BJ (cell line): ENCODE results near the gene UBQLN2. TPM values are rescaled to one million over a fixed set of nuclear protein-coding genes. Genes with fewer than 3 reads are reported as not detected.
"Not testable (repeated sequence)": the region's sequence is repeated elsewhere in the genome, so short reads cannot be mapped to it uniquely, and the experiment has no call there.

Experiments used
- CTCF ChIA-PET: fragments of 350-600 bp; formaldehyde crosslinking; extraction: SDS; loops from one replicate; lab custom pipeline; 2021; ENCODE audit warnings: antibody characterized with exemption, inconsistent platforms; lab: Yijun Ruan, JAX
- POLR2A ChIA-PET: fragments of 300-600 bp; sonication (Branson Sonifier 250); formaldehyde crosslinking; extraction: SDS; loops from one replicate; lab custom pipeline; 2021; ENCODE audit warnings: antibody characterized with exemption; lab: Charles Lee
- DNase-seq: peaks from one replicate; pipeline ENCODE4 v3.0.0-alpha.2; 2011; ENCODE audit warnings: low read depth
- H3K27me3 ChIP-seq: 2 replicates; pipeline ENCODE4 v1.6.0; 2011; ENCODE audit warnings: low read length; ENCODE audit not compliant: control insufficient read depth, insufficient read depth
- H3K36me3 ChIP-seq: 2 replicates; pipeline ENCODE4 v1.5.1; 2011; ENCODE audit warnings: low read length; ENCODE audit not compliant: control insufficient read depth, insufficient read depth
- H3K4me3 ChIP-seq: 2 replicates; pipeline ENCODE4 v1.5.1; 2011; ENCODE audit warnings: low read depth, mild to moderate bottlenecking, control low read depth, low read length
- CTCF ChIP-seq: IDR thresholded peaks from 2 replicates; pipeline ENCODE4 v1.5.1; 2011; ENCODE audit warnings: low read depth, mild to moderate bottlenecking, control low read depth, inconsistent platforms, low read length, moderate library complexity; ENCODE audit not compliant: insufficient read depth
- polyA plus RNA-seq: library from polyadenylated mRNA; depleted of rRNA; stranded (reverse); fragments of >200 nt; gene quantifications from 2 replicates; pipeline ENCODE4 v1.2.3, GENCODE V29; 2011

The UBQLN2 gene
- polyA plus RNA-seq, 1 experiment, result 15.5 TPM

GRCh38 chrX:56569378-56570057 is 6.1 kb downstream of the UBQLN2 start:
- Histone ChIP-seq H3K27me3 (no peaks in the 10 kb centered on the region), H3K4me3 (no peak overlapping the region), H3K36me3 (no peaks in the 10 kb centered on the region)
- POLR2A ChIA-PET, result no interaction called here
- DNase-seq, result no peak
- TF ChIP-seq CTCF, result no peak
- CTCF ChIA-PET, result no interaction called here

GRCh38 chrX:56572975-56573374 is 9.5 kb downstream of the UBQLN2 start:
- ChIA-PET CTCF (no interaction called here), POLR2A (no interaction called here)
- no peak for TF ChIP-seq CTCF
- Histone ChIP-seq H3K4me3 (no peak overlapping the region), H3K36me3 (no peaks in the 10 kb centered on the region), H3K27me3 (no peaks in the 10 kb centered on the region)
- DNase-seq, result no peak

GRCh38 chrX:56574861-56575260 is 11.4 kb downstream of the UBQLN2 start:
- ChIA-PET CTCF (no interaction called here), POLR2A (no interaction called here)
- no peak for TF ChIP-seq CTCF
- H3K36me3 ChIP-seq, result no peaks in the 10 kb centered on the region
- H3K27me3 ChIP-seq, result no peaks in the 10 kb centered on the region
- DNase-seq, result no peak
- H3K4me3 ChIP-seq, result no peak overlapping the region

GRCh38 chrX:56576721-56577120 is 13.3 kb downstream of the UBQLN2 start:
- no peak for TF ChIP-seq CTCF
- Histone ChIP-seq H3K4me3 (no peak overlapping the region), H3K27me3 (no peaks in the 10 kb centered on the region), H3K36me3 (no peaks in the 10 kb centered on the region)
- CTCF ChIA-PET, result no interaction called here
- DNase-seq, result no peak
- POLR2A ChIA-PET, result no interaction called here

- CTCF ChIA-PET, result no interaction called here
Observed at GRCh38 chrX:56588397-56589188, 25.2 kb downstream of the UBQLN2 start.

GRCh38 chrX:56591830-56592229 is 28.4 kb downstream of the UBQLN2 start:
- H3K27me3 ChIP-seq, CTCF ChIA-PET, H3K36me3 ChIP-seq, POLR2A ChIA-PET, H3K4me3 ChIP-seq, DNase-seq: not testable (repeated sequence)

More at GRCh38 chrX:56588397-56589188, 25.2 kb downstream of the UBQLN2 start:
- TF ChIP-seq CTCF, result no peak
- Histone ChIP-seq H3K36me3 (no peaks in the 10 kb centered on the region), H3K4me3 (no peak overlapping the region), H3K27me3 (no peaks in the 10 kb centered on the region)
- POLR2A ChIA-PET, result no interaction called here
- no peak for DNase-seq
